Astrocyte of the spinal cord (primary cell): ENCODE results near the gene CHRD.
A peak's percentile ranks its signal among the peaks of the same experiment; 100 is the strongest.

Experiments used
- DNase-seq: peaks from one replicate; pipeline ENCODE4 v3.0.0; 2011; ENCODE audit warnings: low read depth, low spot score
- H3K4me3 ChIP-seq: 2 replicates; pipeline ENCODE4 v1.5.1; 2011; ENCODE audit warnings: low read depth, mild to moderate bottlenecking, low read length, moderate library complexity
- in situ Hi-C: cut with HindIII; loops from 2 replicates; pipeline ENCODE4 v1.10.0; 2017; ENCODE audit warnings: low sequenced_read_pairs
- TF ChIP-seq, protein P1 (sequence below): IDR thresholded peaks from 2 replicates; pipeline ENCODE4 v1.5.1; 2012; ENCODE audit warnings: low read depth, mild to moderate bottlenecking, low read length, inconsistent platforms

Gene CHRD

GRCh38 chr3:184361932-184362667, 17.8 kb upstream of the CHRD start:
- DNase-seq = peak; percentile 72
- TF ChIP-seq, protein P1, sequence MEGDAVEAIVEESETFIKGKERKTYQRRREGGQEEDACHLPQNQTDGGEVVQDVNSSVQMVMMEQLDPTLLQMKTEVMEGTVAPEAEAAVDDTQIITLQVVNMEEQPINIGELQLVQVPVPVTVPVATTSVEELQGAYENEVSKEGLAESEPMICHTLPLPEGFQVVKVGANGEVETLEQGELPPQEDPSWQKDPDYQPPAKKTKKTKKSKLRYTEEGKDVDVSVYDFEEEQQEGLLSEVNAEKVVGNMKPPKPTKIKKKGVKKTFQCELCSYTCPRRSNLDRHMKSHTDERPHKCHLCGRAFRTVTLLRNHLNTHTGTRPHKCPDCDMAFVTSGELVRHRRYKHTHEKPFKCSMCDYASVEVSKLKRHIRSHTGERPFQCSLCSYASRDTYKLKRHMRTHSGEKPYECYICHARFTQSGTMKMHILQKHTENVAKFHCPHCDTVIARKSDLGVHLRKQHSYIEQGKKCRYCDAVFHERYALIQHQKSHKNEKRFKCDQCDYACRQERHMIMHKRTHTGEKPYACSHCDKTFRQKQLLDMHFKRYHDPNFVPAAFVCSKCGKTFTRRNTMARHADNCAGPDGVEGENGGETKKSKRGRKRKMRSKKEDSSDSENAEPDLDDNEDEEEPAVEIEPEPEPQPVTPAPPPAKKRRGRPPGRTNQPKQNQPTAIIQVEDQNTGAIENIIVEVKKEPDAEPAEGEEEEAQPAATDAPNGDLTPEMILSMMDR = no peak
- H3K4me3 ChIP-seq = peak overlapping the region; percentile 80
- in situ Hi-C loops = no loop called here

DNA sequence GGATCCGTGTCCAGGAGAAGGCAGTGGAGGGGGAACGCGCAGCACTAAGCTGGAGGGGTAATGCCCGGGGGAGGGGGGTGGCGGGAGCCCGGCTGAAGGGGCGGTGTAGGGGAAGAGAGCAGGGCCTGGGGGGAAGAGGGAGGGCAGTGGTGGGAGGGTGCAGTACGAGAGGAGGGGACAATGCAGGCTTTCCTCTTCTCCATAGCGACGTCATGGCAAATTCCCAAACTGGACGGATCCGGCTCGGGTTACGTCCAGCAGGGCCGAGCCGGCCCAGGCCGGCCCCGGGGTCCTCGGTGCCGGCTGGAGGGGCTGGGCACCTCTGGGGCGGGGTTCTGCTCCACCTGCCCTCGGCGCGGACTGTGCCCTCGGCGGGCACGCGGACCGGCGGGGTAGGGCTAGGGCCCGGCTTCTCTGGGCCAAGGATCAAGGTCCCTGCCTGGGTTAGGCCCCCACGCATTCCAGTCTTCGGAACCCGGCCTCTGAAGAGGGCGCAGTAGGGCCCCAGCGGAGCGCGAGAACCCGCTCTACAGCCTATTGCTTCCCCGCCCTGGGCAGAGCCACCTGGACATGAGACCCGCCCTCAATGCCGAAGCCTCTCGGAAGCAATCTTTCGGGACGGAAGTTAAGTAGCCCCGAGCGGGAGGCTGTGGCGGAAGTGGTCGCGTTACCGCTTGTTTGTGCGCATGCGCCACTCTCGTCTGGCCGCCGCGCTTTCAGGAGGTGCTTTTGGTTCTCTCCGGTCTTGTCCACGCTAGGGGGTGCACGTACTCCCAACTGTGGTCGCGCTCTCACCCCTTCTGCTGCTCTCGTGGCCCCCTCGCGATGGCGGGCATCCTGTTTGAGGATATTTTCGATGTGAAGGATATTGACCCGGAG, 16.9 kb upstream of the CHRD start:
- TF ChIP-seq, protein P1 = peak; percentile 68
- H3K4me3 ChIP-seq = peak overlapping the region; percentile 80
- peak; percentile 98 for DNase-seq
- in situ Hi-C loops = no loop called here

DNA sequence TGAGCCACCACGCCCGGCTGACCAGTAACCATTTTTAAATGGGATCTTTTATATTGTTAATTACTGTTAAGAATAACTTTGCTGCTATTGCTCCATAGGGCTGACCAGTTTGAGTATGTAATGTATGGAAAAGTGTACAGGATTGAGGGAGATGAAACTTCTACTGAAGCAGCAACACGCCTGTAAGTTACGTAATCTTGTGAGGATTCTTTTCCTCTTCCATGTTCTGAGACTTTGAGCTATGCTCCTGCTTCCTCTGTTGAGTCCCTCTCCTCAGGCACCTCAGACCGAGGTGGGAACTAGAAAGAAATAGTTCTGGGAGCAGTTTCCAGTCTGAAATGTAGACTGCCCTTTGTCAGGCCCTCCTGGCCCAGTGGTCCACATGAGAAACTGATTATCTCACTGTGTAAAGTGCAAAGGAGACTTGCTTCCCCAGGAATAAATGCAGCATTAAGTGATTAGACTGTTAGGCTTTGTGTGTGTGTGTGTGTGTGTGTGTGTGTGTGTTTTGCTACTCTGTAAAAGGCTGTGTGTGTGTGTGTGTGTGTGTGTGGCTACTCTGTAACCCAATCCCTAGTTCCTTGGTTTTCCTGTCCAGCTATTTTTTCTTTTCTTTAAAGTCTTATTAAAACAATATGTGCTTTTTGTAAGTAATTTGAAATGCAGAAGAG, 13.1 kb upstream of the CHRD start:
- H3K4me3 ChIP-seq = no peak overlapping the region
- DNase-seq = peak; percentile 60
- in situ Hi-C loops = no loop called here
- TF ChIP-seq, protein P1 = no peak

DNA sequence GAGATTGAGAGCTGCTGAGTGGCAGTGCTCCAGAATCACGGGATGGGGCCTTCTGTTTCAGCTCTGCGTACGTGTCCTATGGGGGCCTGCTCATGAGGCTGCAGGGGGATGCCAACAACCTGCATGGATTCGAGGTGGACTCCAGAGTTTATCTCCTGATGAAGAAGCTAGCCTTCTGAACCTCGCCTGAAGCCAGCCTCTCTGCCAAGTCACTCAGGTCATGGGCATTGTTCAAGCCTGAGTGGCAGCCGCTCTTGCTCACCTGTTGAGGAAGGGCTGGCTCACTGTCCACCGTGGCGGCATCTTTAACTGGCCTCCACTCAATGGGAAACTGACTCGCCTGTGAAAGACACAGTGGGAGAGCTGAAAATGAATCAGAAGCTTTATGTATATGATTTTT, 11.7 kb upstream of the CHRD start:
- TF ChIP-seq, protein P1 = no peak
- H3K4me3 ChIP-seq = no peak overlapping the region
- no peak for DNase-seq
- in situ Hi-C loops = no loop called here

- H3K4me3 ChIP-seq = no peak overlapping the region
- DNase-seq = peak; percentile 92
- in situ Hi-C loops = no loop called here
- TF ChIP-seq, protein P1 = no peak
Measured at GRCh38 chr3:184368586-184369183, 11.2 kb upstream of the CHRD start.

DNA sequence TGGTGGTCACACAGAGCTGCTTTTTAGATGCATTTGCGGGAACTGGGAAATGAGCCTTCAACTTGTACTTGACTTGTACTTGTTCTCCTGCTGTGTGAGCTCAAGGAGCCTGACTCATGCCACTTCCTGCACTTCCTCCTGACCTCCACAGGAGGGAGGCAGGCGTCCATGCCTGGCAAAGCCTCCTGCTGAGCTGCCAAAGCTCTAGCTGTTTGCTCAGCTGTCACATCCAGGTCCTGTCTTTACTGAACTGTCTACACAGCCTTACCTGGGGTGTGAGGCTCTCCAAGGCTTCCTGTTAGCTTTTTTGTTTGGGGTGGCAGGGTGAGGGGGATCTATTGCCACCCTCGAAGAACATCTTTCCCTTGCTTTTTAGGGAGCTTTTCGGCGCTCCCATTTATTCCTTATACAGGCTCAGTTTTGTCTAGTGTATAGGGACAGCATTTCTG, 8.3 kb upstream of the CHRD start:
- TF ChIP-seq, protein P1 = peak; percentile 98
- H3K4me3 ChIP-seq = no peak overlapping the region
- in situ Hi-C loops = no loop called here
- peak; percentile 91 for DNase-seq
